H9 (cell line): ENCODE data around the gene SMIM22. TPM values are rescaled to one million over a fixed set of nuclear protein-coding genes. Genes with fewer than 3 reads are reported as not detected.

Experiments used
- DNase-seq: peaks from one replicate; pipeline ENCODE4 v3.0.0-alpha.2; 2017
- H2AFZ ChIP-seq: one replicate; pipeline ENCODE4 v1.6.1; 2013; ENCODE audit warnings: mild to moderate bottlenecking, low read length, control low read depth, moderate library complexity
- H2AK5ac ChIP-seq: 2 replicates; pipeline ENCODE4 v1.6.1; 2013; ENCODE audit warnings: low read length, control low read depth, mixed read lengths; ENCODE audit not compliant: insufficient read length
- H2BK120ac ChIP-seq: one replicate; pipeline ENCODE4 v1.6.1; 2013; ENCODE audit warnings: low read depth, mild to moderate bottlenecking, low read length, control low read depth, inconsistent platforms; ENCODE audit not compliant: poor library complexity, severe bottlenecking
- H2BK12ac ChIP-seq: 2 replicates; pipeline ENCODE4 v1.6.1; 2013; ENCODE audit warnings: low read length, control low read depth, mixed read lengths, low read depth; ENCODE audit not compliant: insufficient read length
- H2BK15ac ChIP-seq: 2 replicates; pipeline ENCODE4 v1.6.1; 2013; ENCODE audit warnings: low read depth, low read length, control low read depth
- H2BK20ac ChIP-seq: one replicate; pipeline ENCODE4 v1.6.1; 2013; ENCODE audit warnings: low read depth, mild to moderate bottlenecking, low read length, control low read depth, inconsistent platforms; ENCODE audit not compliant: poor library complexity, severe bottlenecking
- H2BK5ac ChIP-seq: 2 replicates; pipeline ENCODE4 v1.6.1; 2013; ENCODE audit warnings: low read length, control low read depth, mixed read lengths; ENCODE audit not compliant: insufficient read length
- H3K14ac ChIP-seq: 2 replicates; pipeline ENCODE4 v1.6.1; 2013; ENCODE audit warnings: low read length, control low read depth; ENCODE audit not compliant: insufficient read depth
- H3K18ac ChIP-seq: 2 replicates; pipeline ENCODE4 v1.6.1; 2013; ENCODE audit warnings: low read depth, mild to moderate bottlenecking, mixed read lengths, low read length, control low read depth; ENCODE audit not compliant: insufficient read length
- H3K23ac ChIP-seq: 2 replicates; pipeline ENCODE4 v1.6.1; 2013; ENCODE audit warnings: low read length, control low read depth, mixed read lengths, low read depth; ENCODE audit not compliant: insufficient read length
- H3K23me2 ChIP-seq: 2 replicates; pipeline ENCODE4 v1.6.1; 2013; ENCODE audit warnings: low read depth, mild to moderate bottlenecking, mixed read lengths, low read length, control low read depth; ENCODE audit not compliant: insufficient read length, poor library complexity, severe bottlenecking
- H3K27ac ChIP-seq: 2 replicates; pipeline ENCODE4 v1.5.1; 2013; ENCODE audit warnings: low read length, control low read depth, mixed read lengths, low read depth; ENCODE audit not compliant: insufficient read length
- H3K27me3 ChIP-seq: 2 replicates; pipeline ENCODE4 v1.6.1; 2013; ENCODE audit warnings: low read length, control low read depth, inconsistent platforms; ENCODE audit not compliant: insufficient read depth
- H3K4ac ChIP-seq: 2 replicates; pipeline ENCODE4 v1.6.1; 2013; ENCODE audit warnings: low read depth, mild to moderate bottlenecking, control low read depth, inconsistent platforms, low read length, moderate library complexity
- H3K4me1 ChIP-seq: 2 replicates; pipeline ENCODE4 v1.6.1; 2013; ENCODE audit warnings: low read length, control low read depth, inconsistent platforms; ENCODE audit not compliant: insufficient read depth
- H3K4me2 ChIP-seq: 2 replicates; pipeline ENCODE4 v1.6.1; 2013; ENCODE audit warnings: low read length, control low read depth, mixed read lengths; ENCODE audit not compliant: insufficient read length, insufficient read depth
- H3K56ac ChIP-seq: 2 replicates; pipeline ENCODE4 v1.6.1; 2013; ENCODE audit warnings: low read depth, mild to moderate bottlenecking, mixed read lengths, low read length, control low read depth; ENCODE audit not compliant: insufficient read length
- H3K79me1 ChIP-seq: 2 replicates; pipeline ENCODE4 v1.6.1; 2013; ENCODE audit warnings: low read depth, mild to moderate bottlenecking, moderate library complexity, low read length, control low read depth, inconsistent platforms; ENCODE audit not compliant: insufficient read depth, poor library complexity, severe bottlenecking
- H3K79me2 ChIP-seq: 2 replicates; pipeline ENCODE4 v1.6.1; 2013; ENCODE audit warnings: low read length, control low read depth, inconsistent platforms; ENCODE audit not compliant: insufficient read depth
- H3K9ac ChIP-seq: 2 replicates; pipeline ENCODE4 v1.6.1; 2013; ENCODE audit warnings: low read length, control low read depth, mixed read lengths; ENCODE audit not compliant: insufficient read length; ENCODE audit errors: extremely low read depth
- H3K9me3 ChIP-seq: one replicate; pipeline ENCODE4 v1.6.1; 2013; ENCODE audit warnings: low read depth, low read length, inconsistent platforms; ENCODE audit not compliant: control insufficient read depth
- H3T11ph ChIP-seq: one replicate; pipeline ENCODE4 v1.6.1; 2013; ENCODE audit warnings: mild to moderate bottlenecking, low read length, control low read depth, inconsistent platforms
- H4K20me1 ChIP-seq: one replicate; pipeline ENCODE4 v1.6.1; 2013; ENCODE audit not compliant: control insufficient read depth, insufficient read length, insufficient read depth
- H4K5ac ChIP-seq: 2 replicates; pipeline ENCODE4 v1.6.1; 2013; ENCODE audit warnings: low read depth, mild to moderate bottlenecking, mixed read lengths, low read length, control low read depth; ENCODE audit not compliant: insufficient read length
- H4K8ac ChIP-seq: replicated peaks from 2 replicates; pipeline ENCODE4 v1.6.1; 2013; ENCODE audit warnings: low read length, control low read depth, mixed read lengths, low read depth; ENCODE audit not compliant: insufficient read length
- H4K91ac ChIP-seq: 2 replicates; pipeline ENCODE4 v1.6.1; 2013; ENCODE audit warnings: low read depth, mild to moderate bottlenecking, moderate library complexity, mixed read lengths, low read length, control low read depth; ENCODE audit not compliant: insufficient read length
- H3K27ac Mint-ChIP-seq, 3 experiments: 2 replicates in 2 of 3; 3 replicates in 1 of 3; pipeline ENCODE4 v1.8.0; 2020 to 2021; ENCODE audit warnings: mixed read lengths in 3 of 3, mild to moderate bottlenecking in 1 of 3, moderate library complexity in 1 of 3
- H3K27me3 Mint-ChIP-seq: 2 replicates; pipeline ENCODE4 v1.8.0; 2021; ENCODE audit warnings: low read depth, mild to moderate bottlenecking, moderate library complexity, mixed read lengths
- H3K36me3 Mint-ChIP-seq, 3 experiments: 2 replicates in 2 of 3; 3 replicates in 1 of 3; pipeline ENCODE4 v1.8.0; 2020 to 2021; ENCODE audit warnings: low read depth in 3 of 3, mixed read lengths in 3 of 3; ENCODE audit not compliant: insufficient read depth in 1 of 3
- H3K4me1 Mint-ChIP-seq, 2 experiments: 2 replicates each; pipeline ENCODE4 v1.8.0; 2020; ENCODE audit warnings: mixed read lengths in 2 of 2
- H3K4me3 Mint-ChIP-seq, 2 experiments: 2 replicates in 1 of 2; 3 replicates in 1 of 2; pipeline ENCODE4 v1.8.0; 2020 to 2021; ENCODE audit warnings: mild to moderate bottlenecking in 2 of 2, mixed read lengths in 2 of 2, moderate library complexity in 1 of 2
- H3K9me3 Mint-ChIP-seq, 2 experiments: 2 replicates in 1 of 2; 3 replicates in 1 of 2; pipeline ENCODE4 v1.8.0; 2020; ENCODE audit warnings: mild to moderate bottlenecking in 2 of 2, mixed read lengths in 2 of 2, moderate library complexity in 1 of 2
- WGBS: extraction: QIAGEN DNeasy Blood & Tissue Kit; methylation state at CpG from one replicate; pipeline ENCODE4 v1.1.7; 2013; ENCODE audit warnings: missing lambda C conversion rate, low lambda C conversion rate, mixed read lengths; ENCODE audit not compliant: insufficient read length; ENCODE audit errors: extremely low coverage; 5-methylcytosine and 5-hydroxymethylcytosine counted together
- total RNA-seq: library from RNA; stranded (reverse); gene quantifications from 2 replicates; pipeline ENCODE4 v1.2.1, GENCODE V29; 2021
- TF ChIP-seq, protein P1 (sequence below): fragments of 200-600 bp; sonication (generic); conservative IDR thresholded peaks from 3 replicates; pipeline ENCODE4 v1.8.0; 2021; ENCODE audit warnings: antibody characterized with exemption, mild to moderate bottlenecking

SMIM22 gene
- total RNA-seq, 1 experiment from 2014 or later = not detected

- Mint-ChIP-seq H3K36me3 (peaks cover 35 to 85% (median 68%) of the 10 kb centered on the region in 3 experiments; a peak in 6 of 7 replicates), H3K27me3 (no peaks in the 10 kb centered on the region), H3K4me1 (no peaks in the 10 kb centered on the region), H3K9me3 (no peaks in the 10 kb centered on the region), H3K27ac (peak overlapping the region in 2 of 3 experiments; percentile 77 to 88; a peak in 4 of 7 replicates), H3K4me3 (no peak overlapping the region)
- Histone ChIP-seq H2BK12ac (no peak overlapping the region), H3K4me1 (no peaks in the 10 kb centered on the region), H3K27ac (no peak overlapping the region), H3T11ph (no peak overlapping the region), H2AK5ac (no peak overlapping the region), H2AFZ (no peak overlapping the region), H3K9me3 (no peaks in the 10 kb centered on the region), H3K18ac (no peak overlapping the region), H2BK20ac (no peak overlapping the region), H4K20me1 (no peaks in the 10 kb centered on the region), H3K9ac (no peak overlapping the region), H3K56ac (no peak overlapping the region), H4K91ac (no peak overlapping the region), H3K79me2 (no peaks in the 10 kb centered on the region), H3K79me1 (no peaks in the 10 kb centered on the region), H2BK15ac (no peak overlapping the region), H3K23ac (no peak overlapping the region), H3K4ac (no peak overlapping the region), H3K14ac (no peak overlapping the region), H2BK5ac (no peak overlapping the region), H4K5ac (no peak overlapping the region), H4K8ac (no peak overlapping the region), H3K23me2 (no peaks in the 10 kb centered on the region), H3K4me2 (no peak overlapping the region), H3K27me3 (no peaks in the 10 kb centered on the region), H2BK120ac (no peak overlapping the region)
- TF ChIP-seq, protein P1, sequence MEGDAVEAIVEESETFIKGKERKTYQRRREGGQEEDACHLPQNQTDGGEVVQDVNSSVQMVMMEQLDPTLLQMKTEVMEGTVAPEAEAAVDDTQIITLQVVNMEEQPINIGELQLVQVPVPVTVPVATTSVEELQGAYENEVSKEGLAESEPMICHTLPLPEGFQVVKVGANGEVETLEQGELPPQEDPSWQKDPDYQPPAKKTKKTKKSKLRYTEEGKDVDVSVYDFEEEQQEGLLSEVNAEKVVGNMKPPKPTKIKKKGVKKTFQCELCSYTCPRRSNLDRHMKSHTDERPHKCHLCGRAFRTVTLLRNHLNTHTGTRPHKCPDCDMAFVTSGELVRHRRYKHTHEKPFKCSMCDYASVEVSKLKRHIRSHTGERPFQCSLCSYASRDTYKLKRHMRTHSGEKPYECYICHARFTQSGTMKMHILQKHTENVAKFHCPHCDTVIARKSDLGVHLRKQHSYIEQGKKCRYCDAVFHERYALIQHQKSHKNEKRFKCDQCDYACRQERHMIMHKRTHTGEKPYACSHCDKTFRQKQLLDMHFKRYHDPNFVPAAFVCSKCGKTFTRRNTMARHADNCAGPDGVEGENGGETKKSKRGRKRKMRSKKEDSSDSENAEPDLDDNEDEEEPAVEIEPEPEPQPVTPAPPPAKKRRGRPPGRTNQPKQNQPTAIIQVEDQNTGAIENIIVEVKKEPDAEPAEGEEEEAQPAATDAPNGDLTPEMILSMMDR = no peak
- DNase-seq = no peak
- no CpG with 5 or more reads among the region's 9 CpGs for WGBS
These were observed 16.6 kb downstream of the SMIM22 start for GRCh38 chr16:4811773-4812172.
